ENCODE results near the gene EEF2. TPM values are rescaled to one million over a fixed set of nuclear protein-coding genes. Genes with fewer than 3 reads are reported as not detected.
"Not testable (repeated sequence)": the region's sequence is repeated elsewhere in the genome, so short reads cannot be mapped to it uniquely, and the experiment has no call there.

The EEF2 gene
- total and polyA plus RNA-seq, 4 donors = 1,335 to 1,977 (median 1,647) TPM

DNA sequence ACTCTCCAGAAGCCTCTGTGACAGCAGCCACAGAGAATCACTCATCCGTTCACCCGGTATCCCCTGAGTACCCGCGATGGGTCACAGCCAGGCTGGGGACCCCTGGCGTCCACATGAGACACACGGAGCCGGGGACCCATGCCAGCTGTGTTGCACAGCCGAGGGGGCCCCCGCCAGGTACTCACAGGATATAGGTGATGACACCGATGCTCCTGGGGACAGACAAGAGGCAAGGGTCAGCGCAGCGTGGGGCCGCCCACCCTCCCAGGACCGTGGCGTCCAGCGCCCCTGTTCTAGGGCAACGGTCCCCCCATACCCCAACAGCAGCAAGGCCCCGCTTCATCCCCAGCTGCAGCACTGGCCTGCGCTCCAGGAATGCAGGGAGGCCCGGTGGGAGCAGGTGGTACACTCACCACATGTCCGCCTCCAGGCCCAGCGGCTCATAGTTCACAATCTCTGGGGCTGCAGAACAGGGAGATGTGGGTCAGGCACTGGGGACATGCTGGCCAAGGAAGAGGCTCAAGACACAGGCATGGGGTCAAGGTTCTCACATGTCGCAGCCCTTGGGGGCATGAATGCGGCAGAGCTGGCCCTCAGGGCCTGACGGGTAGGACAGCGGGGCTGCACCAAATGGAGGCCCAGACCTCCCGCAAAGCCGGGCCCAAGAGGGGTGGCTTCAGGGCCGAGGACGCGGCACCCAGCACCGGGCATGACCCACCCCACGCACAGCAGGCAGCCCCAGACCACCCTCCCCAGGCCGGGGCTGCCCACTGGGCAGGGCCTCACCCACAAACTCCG is 21.6 kb downstream of the EEF2 start:
- Histone ChIP-seq H3K4me3 (ENCODE audit: low read depth, low read length) (no peak overlapping the region), H3K4me1 (ENCODE audit: control insufficient read depth, insufficient read depth, low read length) (peaks cover 13% of the 10 kb centered on the region), H3K27ac (ENCODE audit: low read depth, low read length) (no peak overlapping the region), H3K36me3 (ENCODE audit: control insufficient read depth, insufficient read depth, low read length) (peaks cover 100% of the 10 kb centered on the region), H3K27me3 (ENCODE audit: control insufficient read depth, insufficient read depth, low read length) (no peaks in the 10 kb centered on the region), H3K9me3 (ENCODE audit: control insufficient read depth, insufficient read depth, low read length) (no peaks in the 10 kb centered on the region)
- no peak for DNase-seq (ENCODE audit: low read depth in 4 of 6, low spot score in 6 of 6)
- WGBS (ENCODE audit: insufficient coverage) = 94% methylated on average over 34 of the region's 35 CpGs

DNA sequence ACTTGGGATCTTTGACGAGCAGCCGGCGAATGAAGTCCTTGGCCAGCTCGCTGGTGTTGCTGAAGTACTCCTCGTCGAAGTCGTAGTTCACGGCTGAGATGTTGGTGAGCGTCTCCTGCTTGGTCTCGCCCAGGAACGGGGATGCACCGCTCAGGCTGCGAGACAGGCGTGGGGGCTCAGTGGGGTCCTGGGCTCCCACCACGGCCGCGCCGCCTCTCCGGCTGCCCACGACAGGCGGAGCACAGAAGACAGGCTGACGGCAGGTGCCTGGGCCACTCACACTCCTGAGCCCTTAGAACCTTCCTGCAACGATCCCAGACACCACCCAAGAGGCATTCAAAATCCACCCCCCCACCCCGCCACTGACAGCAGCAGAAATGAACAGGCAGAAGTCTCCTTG is 24.3 kb downstream of the EEF2 start:
- no peak overlapping the region for H3K4me3 ChIP-seq (ENCODE audit: low read depth, low read length)
- H3K27me3 ChIP-seq (ENCODE audit: control insufficient read depth, insufficient read depth, low read length) = no peaks in the 10 kb centered on the region
- DNase-seq (ENCODE audit: low read depth in 4 of 6, low spot score in 6 of 6) = no peak
- H3K9me3 ChIP-seq (ENCODE audit: control insufficient read depth, insufficient read depth, low read length) = no peaks in the 10 kb centered on the region
- no peaks in the 10 kb centered on the region for H3K4me1 ChIP-seq (ENCODE audit: control insufficient read depth, insufficient read depth, low read length)
- 94% methylated on average over 23 of the region's 24 CpGs for WGBS (ENCODE audit: insufficient coverage)
- H3K36me3 ChIP-seq (ENCODE audit: control insufficient read depth, insufficient read depth, low read length) = peaks cover 93% of the 10 kb centered on the region
- no peak overlapping the region for H3K27ac ChIP-seq (ENCODE audit: low read depth, low read length)

DNA sequence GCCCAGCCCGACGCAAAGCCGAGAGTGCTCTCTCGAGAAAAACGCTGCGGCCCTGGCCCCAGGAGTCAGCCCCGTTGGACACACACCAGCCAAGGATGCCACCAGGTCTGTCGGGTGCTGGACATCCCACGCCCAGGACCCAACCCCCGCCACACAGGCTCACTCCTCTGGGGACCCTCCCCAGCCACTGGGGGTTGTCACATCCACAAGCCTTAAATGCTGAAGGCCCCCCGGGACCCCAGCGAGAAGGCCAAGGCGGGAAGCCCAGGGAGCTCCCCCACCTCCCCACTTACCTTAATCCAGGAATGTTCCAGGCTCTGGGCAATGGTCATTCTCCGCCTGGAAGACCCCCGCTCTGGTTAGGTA is 25.5 kb downstream of the EEF2 start:
- 96% methylated on average over 12 of the region's 15 CpGs for WGBS (ENCODE audit: insufficient coverage)
- H3K27ac ChIP-seq (ENCODE audit: low read depth, low read length) = no peak overlapping the region
- H3K36me3 ChIP-seq (ENCODE audit: control insufficient read depth, insufficient read depth, low read length) = peaks cover 87% of the 10 kb centered on the region

DNA sequence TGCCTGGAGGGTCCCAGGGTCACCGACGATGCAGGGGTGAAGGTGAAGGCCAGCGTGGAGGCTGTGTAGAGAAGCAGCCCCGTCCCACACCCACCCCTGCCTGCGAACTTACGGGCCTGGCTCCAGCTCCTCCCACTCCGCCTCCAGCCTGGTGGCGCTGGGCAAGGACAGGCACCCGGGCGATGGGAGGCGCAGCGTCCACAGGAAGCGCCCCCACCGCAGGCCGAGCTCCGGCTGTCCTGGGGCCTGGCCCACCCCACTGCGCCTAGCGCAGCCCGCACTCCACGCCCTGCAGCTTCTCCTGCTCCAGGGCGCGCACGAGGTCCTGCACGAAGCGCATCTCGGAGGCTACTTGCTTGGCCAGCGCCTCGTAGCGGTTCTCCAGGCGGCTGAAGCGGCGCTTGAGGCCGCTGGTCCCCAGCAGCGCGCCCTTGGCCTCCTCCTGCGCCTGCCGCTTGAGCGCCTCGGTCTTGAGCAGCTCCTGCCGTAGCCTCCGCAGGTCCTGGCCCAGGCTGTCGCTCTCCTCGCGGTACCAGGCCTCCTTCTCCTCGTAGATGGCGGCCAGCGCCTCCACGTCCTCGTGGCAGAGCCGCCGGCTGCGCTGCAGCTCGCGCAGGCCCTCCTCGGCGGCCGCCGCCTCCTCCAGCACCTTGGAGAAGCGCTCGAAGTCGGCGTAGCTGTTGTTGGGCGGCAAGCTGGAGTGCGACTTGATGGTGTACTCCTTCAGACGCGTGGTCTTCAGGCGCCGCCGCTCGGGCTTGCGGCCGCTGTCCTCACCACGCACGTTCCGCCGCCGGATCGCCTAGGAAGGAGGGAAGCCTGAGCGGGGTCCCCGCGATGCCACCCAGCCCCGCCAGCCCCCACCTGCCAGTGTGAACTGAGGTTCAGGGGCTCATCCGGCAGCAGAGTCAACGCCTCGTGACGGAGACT is 26.2 kb downstream of the EEF2 start:
- H3K4me1 ChIP-seq (ENCODE audit: control insufficient read depth, insufficient read depth, low read length) = no peaks in the 10 kb centered on the region
- no peak overlapping the region for H3K4me3 ChIP-seq (ENCODE audit: low read depth, low read length)
- DNase-seq (ENCODE audit: low read depth in 4 of 6, low spot score in 6 of 6) = no peak
- WGBS (ENCODE audit: insufficient coverage) = 97% methylated on average over 86 of the region's 86 CpGs
- no peaks in the 10 kb centered on the region for H3K9me3 ChIP-seq (ENCODE audit: control insufficient read depth, insufficient read depth, low read length)
- H3K27me3 ChIP-seq (ENCODE audit: control insufficient read depth, insufficient read depth, low read length) = no peaks in the 10 kb centered on the region
- H3K36me3 ChIP-seq (ENCODE audit: control insufficient read depth, insufficient read depth, low read length) = peaks cover 81% of the 10 kb centered on the region
- H3K27ac ChIP-seq (ENCODE audit: low read depth, low read length) = no peak overlapping the region

More for the DNA sequence above, 25.5 kb downstream of the EEF2 start:
- Histone ChIP-seq H3K4me3 (ENCODE audit: low read depth, low read length) (no peak overlapping the region), H3K27me3 (ENCODE audit: control insufficient read depth, insufficient read depth, low read length) (no peaks in the 10 kb centered on the region), H3K9me3 (ENCODE audit: control insufficient read depth, insufficient read depth, low read length) (no peaks in the 10 kb centered on the region), H3K4me1 (ENCODE audit: control insufficient read depth, insufficient read depth, low read length) (no peaks in the 10 kb centered on the region)
- DNase-seq (ENCODE audit: low read depth in 4 of 6, low spot score in 6 of 6) = no peak

DNA sequence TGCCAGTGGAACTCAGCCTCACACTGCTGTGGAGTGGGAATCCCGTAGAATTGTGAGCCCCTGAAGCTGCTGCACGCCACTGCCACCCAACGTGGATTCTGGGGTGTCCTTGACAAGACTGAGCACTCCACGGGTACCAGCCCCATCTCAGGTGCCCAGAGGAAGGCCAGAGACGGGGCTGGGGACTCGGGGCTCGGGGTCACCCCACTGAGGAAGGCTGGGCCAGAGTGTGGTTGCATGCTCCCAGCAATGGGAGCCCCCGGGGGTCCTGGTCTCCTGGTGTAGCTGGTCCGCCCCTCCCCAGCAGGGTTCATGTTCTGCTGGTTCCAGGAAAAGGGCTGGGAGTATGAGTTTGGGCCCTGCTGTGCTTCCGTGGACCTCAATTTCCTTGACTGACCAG is 29.6 kb downstream of the EEF2 start:
- WGBS (ENCODE audit: insufficient coverage) = 91% methylated on average over 10 of the region's 10 CpGs
- Histone ChIP-seq H3K36me3 (ENCODE audit: control insufficient read depth, insufficient read depth, low read length) (peaks cover 59% of the 10 kb centered on the region), H3K4me3 (ENCODE audit: low read depth, low read length) (no peak overlapping the region), H3K4me1 (ENCODE audit: control insufficient read depth, insufficient read depth, low read length) (peaks cover 2% of the 10 kb centered on the region), H3K27ac (ENCODE audit: low read depth, low read length) (no peak overlapping the region), H3K9me3 (ENCODE audit: control insufficient read depth, insufficient read depth, low read length) (no peaks in the 10 kb centered on the region), H3K27me3 (ENCODE audit: control insufficient read depth, insufficient read depth, low read length) (no peaks in the 10 kb centered on the region)
- no peak for DNase-seq (ENCODE audit: low read depth in 4 of 6, low spot score in 6 of 6)

DNA sequence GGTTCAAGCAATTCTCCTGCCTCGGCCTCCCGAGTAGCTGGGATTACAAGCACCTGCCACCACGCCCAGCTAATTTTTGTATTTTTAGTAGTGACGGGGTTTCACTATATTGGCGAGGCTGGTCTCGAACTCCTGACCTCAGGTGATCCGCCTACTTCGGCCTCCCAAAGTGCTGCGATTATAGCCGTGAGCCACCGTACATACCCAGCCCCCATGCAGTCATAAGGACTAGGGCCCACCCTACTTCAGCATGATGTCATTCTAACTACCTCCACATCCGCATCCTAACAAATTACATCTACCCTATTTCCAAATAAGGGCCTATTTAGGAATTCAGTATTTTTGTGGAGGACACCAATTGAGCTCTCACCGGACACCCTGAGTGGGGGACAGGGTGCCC is 30.0 kb downstream of the EEF2 start:
- not testable (repeated sequence) for H3K4me3 ChIP-seq (ENCODE audit: low read depth, low read length); H3K27me3 ChIP-seq (ENCODE audit: control insufficient read depth, insufficient read depth, low read length); H3K4me1 ChIP-seq (ENCODE audit: control insufficient read depth, insufficient read depth, low read length); H3K27ac ChIP-seq (ENCODE audit: low read depth, low read length); DNase-seq (ENCODE audit: low read depth in 4 of 6, low spot score in 6 of 6); H3K9me3 ChIP-seq (ENCODE audit: control insufficient read depth, insufficient read depth, low read length)
- peaks cover 55% of the 10 kb centered on the region for H3K36me3 ChIP-seq (ENCODE audit: control insufficient read depth, insufficient read depth, low read length)
- WGBS (ENCODE audit: insufficient coverage) = 94% methylated on average over 10 of the region's 13 CpGs

DNA sequence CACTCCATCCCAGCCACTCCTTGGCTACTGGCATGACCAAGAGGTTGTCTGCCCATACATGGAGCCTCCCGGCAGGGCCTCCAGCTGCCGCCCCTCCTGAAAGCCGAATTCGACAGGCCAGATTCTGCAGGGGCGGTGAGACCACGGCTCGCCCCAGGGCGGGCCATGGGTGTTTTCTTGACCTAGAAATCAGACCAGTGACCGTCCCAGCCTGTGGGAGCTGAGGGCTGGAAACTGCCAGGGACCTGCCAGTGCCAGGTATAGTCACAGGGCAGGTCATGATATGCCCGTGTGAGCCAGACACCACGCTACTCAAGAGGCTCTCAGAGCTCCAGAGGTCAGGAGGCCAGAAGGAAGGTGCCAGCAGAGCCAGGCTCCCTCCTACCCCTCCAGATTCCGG is 31.2 kb downstream of the EEF2 start:
- WGBS (ENCODE audit: insufficient coverage) = 88% methylated on average over 12 of the region's 12 CpGs
- no peaks in the 10 kb centered on the region for H3K27me3 ChIP-seq (ENCODE audit: control insufficient read depth, insufficient read depth, low read length)
- H3K27ac ChIP-seq (ENCODE audit: low read depth, low read length) = no peak overlapping the region
- no peak for DNase-seq (ENCODE audit: low read depth in 4 of 6, low spot score in 6 of 6)
- H3K9me3 ChIP-seq (ENCODE audit: control insufficient read depth, insufficient read depth, low read length) = no peaks in the 10 kb centered on the region
- peaks cover 43% of the 10 kb centered on the region for H3K36me3 ChIP-seq (ENCODE audit: control insufficient read depth, insufficient read depth, low read length)
- no peak overlapping the region for H3K4me3 ChIP-seq (ENCODE audit: low read depth, low read length)
- H3K4me1 ChIP-seq (ENCODE audit: control insufficient read depth, insufficient read depth, low read length) = peaks cover 2% of the 10 kb centered on the region

DNA sequence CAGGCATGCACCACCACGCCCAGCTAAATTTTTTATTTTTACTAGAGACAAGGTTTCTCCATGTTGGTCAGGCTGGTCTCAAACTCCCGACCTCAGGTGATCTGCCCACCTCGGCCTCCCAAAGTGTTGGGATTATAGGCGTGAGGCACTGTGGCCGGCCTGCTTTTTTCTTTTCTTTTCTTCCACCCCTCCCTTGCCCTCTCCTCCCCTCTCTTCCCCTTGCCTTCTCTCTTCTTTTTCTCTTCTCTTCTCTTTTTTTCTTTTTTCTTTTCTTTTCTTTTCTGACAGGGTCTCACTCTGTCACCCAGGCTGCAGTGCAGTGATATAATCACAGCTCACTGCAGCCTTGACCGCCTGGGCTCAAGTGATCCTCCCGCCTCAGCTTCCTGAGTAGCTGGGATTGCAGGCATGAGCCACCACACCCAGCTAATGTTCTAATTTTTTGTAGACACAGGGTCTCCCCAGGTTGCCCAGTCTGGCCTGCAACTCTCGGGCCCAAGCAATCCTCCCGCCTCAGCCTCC is 32.4 kb downstream of the EEF2 start:
- H3K36me3 ChIP-seq (ENCODE audit: control insufficient read depth, insufficient read depth, low read length) = peaks cover 31% of the 10 kb centered on the region
- H3K27ac ChIP-seq (ENCODE audit: low read depth, low read length) = not testable (repeated sequence)
- 85% methylated on average over 8 of the region's 9 CpGs for WGBS (ENCODE audit: insufficient coverage)

DNA sequence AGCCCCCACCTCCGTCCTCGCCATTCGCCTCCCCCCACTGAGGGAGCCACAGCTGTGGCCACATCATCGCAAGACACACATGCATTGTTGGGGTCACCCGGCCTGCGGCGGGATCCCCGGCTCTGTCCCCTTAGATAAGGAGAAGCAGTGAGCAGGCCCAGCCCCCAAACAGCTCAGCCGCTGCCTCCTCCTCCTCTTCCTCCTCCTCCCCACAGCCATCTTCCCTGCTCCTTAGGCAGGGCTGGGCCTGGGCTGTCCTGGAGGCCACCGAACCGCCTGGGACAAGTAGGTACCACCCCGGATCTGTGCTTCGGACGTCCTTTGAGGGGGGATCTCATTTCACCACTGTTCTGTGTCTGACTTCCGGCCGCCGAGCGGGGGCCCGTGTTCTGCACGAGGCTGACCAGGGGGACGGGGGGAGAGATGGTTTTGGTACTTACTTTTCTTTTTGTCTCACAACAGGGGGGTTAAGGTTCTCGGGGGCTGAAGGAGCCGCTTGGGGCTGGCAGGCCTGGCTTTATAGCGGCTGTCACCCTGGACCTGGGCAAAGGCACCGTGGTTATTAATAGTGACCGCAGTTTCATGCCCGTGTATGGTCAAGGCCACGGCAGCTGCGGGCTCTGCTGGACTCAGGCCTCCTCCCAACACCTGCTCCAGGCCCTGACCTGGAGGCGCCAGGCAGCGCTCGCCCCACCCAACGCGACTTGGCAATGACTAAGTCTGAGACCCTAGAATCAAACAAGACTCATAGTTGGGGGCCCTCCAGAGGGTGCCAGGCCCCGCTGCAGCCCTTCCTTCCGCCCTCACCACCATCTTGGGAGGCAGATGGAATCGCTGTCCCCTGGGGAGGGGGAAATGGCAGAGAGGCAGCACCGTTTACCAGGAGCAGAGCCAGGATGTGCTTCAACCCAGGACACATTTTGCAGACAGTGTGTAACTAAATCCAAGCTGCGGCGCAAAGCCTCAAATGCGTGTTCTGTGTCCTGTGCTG is 34.1 kb downstream of the EEF2 start:
- H3K27me3 ChIP-seq (ENCODE audit: control insufficient read depth, insufficient read depth, low read length) = no peaks in the 10 kb centered on the region
- WGBS (ENCODE audit: insufficient coverage) = 60% methylated on average over 29 of the region's 41 CpGs
- H3K36me3 ChIP-seq (ENCODE audit: control insufficient read depth, insufficient read depth, low read length) = peaks cover 21% of the 10 kb centered on the region
- no peak overlapping the region for H3K27ac ChIP-seq (ENCODE audit: low read depth, low read length)
- no peak for DNase-seq (ENCODE audit: low read depth in 4 of 6, low spot score in 6 of 6)
- no peaks in the 10 kb centered on the region for H3K9me3 ChIP-seq (ENCODE audit: control insufficient read depth, insufficient read depth, low read length)
- peaks cover 2% of the 10 kb centered on the region for H3K4me1 ChIP-seq (ENCODE audit: control insufficient read depth, insufficient read depth, low read length)
- H3K4me3 ChIP-seq (ENCODE audit: low read depth, low read length) = no peak overlapping the region

More for the DNA sequence above, 32.4 kb downstream of the EEF2 start:
- not testable (repeated sequence) for H3K4me1 ChIP-seq (ENCODE audit: control insufficient read depth, insufficient read depth, low read length); H3K9me3 ChIP-seq (ENCODE audit: control insufficient read depth, insufficient read depth, low read length); H3K4me3 ChIP-seq (ENCODE audit: low read depth, low read length); H3K27me3 ChIP-seq (ENCODE audit: control insufficient read depth, insufficient read depth, low read length); DNase-seq (ENCODE audit: low read depth in 4 of 6, low spot score in 6 of 6)

Data from spinal cord (tissue), 10 donors.